NCI-H1930 (cell line): Measurements from ENCODE around the gene ATP6V1G2.
"Not testable (repeated sequence)": the region's sequence is repeated elsewhere in the genome, so short reads cannot be mapped to it uniquely, and the experiment has no call there.

Experiments
- DNase-seq, 2 experiments: peaks; one replicate each; lab custom pipeline; 2025; lab: John Stamatoyannopoulos, UW

Gene ATP6V1G2

DNA sequence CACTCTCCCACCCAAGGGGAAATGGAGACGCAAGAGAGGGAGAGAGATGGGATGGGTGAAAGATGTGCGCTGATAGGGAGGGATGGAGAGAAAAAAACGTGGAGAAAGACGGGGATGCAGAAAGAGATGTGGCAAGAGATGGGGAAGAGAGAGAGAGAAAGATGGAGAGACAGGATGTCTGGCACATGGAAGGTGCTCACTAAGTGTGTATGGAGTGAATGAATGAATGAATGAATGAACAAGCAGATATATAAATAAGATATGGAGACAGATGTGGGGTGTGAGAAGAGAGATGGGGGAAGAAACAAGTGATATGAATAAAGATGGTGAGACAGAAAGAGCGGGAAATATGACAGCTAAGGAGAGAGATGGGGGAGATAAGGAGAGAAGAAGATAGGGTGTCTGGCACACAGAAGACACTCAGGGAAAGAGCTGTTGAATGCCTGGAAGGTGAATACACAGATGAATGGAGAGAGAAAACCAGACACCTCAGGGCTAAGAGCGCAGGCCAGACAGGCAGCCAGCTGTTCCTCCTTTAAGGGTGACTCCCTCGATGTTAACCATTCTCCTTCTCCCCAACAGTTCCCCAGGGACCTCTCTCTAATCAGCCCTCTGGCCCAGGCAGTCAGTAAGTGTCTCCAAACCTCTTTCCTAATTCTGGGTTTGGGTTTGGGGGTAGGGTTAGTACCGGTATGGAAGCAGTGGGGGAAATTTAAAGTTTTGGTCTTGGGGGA, 29.7 kb upstream of the ATP6V1G2 start:
- DNase-seq: no peak

- no peak for DNase-seq
Observed at GRCh38 chr6:31575335-31575901, 29.0 kb upstream of the ATP6V1G2 start, which contains the start of gene TNF. TNF (plus strand) TSS chr6:31575565; CDS start chr6:31575742, 177 bp downstream.

DNA sequence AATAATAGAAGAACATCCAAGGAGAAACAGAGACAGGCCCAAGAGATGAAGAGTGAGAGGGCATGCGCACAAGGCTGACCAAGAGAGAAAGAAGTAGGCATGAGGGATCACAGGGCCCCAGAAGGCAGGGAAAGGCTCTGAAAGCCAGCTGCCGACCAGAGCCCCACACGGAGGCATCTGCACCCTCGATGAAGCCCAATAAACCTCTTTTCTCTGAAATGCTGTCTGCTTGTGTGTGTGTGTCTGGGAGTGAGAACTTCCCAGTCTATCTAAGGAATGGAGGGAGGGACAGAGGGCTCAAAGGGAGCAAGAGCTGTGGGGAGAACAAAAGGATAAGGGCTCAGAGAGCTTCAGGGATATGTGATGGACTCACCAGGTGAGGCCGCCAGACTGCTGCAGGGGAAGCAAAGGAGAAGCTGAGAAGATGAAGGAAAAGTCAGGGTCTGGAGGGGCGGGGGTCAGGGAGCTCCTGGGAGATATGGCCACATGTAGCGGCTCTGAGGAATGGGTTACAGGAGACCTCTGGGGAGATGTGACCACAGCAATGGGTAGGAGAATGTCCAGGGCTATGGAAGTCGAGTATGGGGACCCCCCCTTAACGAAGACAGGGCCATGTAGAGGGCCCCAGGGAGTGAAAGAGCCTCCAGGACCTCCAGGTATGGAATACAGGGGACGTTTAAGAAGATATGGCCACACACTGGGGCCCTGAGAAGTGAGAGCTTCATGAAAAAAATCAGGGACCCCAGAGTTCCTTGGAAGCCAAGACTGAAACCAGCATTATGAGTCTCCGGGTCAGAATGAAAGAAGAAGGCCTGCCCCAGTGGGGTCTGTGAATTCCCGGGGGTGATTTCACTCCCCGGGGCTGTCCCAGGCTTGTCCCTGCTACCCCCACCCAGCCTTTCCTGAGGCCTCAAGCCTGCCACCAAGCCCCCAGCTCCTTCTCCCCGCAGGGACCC, 28.0 kb upstream of the ATP6V1G2 start:
- no peak for DNase-seq

DNA sequence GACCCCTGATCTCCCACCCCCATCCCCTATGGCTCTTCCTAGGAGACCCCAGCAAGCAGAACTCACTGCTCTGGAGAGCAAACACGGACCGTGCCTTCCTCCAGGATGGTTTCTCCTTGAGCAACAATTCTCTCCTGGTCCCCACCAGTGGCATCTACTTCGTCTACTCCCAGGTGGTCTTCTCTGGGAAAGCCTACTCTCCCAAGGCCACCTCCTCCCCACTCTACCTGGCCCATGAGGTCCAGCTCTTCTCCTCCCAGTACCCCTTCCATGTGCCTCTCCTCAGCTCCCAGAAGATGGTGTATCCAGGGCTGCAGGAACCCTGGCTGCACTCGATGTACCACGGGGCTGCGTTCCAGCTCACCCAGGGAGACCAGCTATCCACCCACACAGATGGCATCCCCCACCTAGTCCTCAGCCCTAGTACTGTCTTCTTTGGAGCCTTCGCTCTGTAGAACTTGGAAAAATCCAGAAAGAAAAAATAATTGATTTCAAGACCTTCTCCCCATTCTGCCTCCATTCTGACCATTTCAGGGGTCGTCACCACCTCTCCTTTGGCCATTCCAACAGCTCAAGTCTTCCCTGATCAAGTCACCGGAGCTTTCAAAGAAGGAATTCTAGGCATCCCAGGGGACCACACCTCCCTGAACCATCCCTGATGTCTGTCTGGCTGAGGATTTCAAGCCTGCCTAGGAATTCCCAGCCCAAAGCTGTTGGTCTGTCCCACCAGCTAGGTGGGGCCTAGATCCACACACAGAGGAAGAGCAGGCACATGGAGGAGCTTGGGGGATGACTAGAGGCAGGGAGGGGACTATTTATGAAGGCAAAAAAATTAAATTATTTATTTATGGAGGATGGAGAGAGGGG, 27.1 kb upstream of the ATP6V1G2 start:
- no peak for DNase-seq

DNA sequence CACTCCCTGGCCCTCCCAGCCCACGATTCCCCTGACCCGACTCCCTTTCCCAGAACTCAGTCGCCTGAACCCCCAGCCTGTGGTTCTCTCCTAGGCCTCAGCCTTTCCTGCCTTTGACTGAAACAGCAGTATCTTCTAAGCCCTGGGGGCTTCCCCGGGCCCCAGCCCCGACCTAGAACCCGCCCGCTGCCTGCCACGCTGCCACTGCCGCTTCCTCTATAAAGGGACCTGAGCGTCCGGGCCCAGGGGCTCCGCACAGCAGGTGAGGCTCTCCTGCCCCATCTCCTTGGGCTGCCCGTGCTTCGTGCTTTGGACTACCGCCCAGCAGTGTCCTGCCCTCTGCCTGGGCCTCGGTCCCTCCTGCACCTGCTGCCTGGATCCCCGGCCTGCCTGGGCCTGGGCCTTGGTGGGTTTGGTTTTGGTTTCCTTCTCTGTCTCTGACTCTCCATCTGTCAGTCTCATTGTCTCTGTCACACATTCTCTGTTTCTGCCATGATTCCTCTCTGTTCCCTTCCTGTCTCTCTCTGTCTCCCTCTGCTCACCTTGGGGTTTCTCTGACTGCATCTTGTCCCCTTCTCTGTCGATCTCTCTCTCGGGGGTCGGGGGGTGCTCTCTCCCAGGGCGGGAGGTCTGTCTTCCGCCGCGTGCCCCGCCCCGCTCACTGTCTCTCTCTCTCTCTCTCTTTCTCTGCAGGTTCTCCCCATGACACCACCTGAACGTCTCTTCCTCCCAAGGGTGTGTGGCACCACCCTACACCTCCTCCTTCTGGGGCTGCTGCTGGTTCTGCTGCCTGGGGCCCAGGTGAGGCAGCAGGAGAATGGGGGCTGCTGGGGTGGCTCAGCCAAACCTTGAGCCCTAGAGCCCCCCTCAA, 25.9 kb upstream of the ATP6V1G2 start, which contains the start of gene LTA:
LTA (plus strand) TSS at position 249 of the 871 bp plus-strand sequence; CDS start at position 703, 454 bp downstream.
- no peak for DNase-seq

GRCh38 chr6:31569861-31570536, 23.6 kb upstream of the ATP6V1G2 start:
- DNase-seq: no peak

DNA sequence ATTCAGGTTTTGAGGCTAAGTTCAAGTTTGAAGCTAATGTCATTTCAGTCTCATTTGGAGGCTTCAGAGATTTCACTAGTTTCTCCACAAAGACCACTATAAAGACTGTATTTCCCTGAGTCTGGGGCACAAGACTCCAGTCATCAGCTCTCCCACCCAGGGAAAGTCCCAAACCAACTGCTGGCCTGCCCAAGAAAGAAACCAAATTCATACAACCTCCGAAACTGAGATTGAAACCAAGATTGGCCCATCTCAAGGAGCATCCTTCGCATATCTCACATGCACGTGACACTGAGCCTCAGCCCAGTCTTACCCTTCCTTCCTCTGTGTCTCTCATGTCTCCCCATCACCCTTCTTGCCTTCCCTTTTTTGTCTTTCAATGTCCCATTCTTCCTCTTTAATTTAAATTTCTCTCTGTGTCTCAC, 22.1 kb upstream of the ATP6V1G2 start:
- DNase-seq: no peak

DNA sequence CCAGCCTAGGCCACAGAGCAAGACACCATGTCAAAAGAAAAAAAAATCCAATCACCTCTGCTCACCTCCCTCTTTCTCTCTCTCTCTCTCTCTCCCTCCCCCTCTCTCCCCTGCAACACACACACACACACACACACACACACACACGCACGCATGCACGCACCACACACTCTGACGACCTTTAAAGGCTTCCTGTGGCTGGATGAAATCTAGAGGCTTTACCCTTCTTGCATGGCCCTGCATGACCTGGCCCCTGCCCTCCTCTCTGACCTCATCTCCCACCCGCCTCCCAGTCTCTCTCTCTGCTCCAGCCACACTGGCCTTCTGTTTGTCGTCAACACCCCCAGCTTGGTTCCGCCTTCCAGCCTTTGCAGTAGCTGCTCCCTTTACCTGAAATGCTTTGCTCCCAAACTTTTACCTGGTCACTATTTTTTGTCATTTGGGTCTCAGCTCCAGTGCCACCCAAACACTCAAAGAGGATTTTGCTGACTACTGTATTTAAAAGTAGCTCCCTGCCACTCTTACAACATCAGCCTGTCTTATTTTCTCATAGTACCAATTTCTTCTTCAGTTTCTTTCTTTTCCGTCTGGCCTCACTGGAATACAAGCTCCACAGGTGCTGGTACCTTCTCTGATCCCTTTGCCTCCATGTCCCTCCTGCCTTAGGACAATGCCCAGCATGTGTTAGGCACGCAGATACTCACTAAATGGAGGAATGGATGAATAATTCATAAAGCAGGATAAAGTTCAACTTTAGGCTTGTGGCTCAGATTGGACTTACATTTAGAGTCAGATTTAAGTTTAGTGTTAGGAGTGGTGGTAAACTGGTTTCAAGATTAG, 21.3 kb upstream of the ATP6V1G2 start:
- DNase-seq: no peak

DNA sequence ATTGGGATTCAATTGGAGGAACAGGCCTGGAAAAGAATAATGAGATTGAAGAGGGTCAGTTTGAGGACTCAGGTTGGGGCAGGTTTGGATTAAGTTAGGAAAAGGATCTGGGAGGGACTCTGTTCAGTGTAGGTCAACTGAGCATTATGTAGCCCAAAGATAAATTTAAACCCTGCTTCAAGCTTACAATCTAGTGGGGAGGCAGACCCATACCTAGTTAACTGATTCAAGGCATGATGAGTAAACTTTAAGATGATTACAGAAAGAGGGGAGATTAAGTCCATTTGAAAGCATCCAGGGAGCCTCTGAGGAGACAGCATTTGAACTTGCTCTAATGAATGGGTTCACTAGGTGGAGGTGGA, 14.3 kb upstream of the ATP6V1G2 start:
- no peak for DNase-seq

DNA sequence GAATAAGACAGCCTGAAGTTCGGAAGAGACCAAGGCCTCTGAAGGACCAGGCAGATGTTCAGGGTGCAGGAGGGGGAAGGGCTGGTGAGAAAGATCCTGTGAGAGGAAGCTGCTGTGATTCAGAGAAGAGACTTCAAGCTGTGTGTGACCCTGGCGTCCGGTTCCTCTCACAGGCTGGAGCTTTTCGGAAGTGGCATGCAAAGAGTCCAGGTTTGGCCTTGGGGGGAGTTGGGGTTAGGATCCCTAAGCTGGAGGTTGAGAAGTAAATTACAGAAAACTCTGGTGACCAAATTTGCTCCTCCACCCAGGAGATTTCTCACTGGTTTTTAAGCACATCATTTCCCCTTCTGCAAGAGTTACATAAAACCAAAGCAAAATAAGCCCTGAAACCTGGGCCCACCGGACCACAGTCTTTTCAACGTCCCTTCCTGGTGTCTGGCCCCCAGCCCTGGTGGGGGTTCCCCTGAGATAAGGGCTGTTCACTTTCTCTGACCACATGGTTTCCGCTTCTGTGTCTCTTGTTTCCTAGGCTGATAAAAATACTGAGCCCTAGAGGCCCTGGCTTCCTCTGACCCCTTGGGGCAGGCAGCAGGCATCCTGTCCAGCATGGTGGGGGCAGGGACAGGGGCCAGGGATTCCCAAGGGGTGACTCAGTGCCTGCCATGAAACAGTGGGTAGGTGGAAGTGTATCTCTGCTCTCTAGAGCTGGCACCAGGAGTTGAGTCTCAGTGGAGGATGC, 13.7 kb upstream of the ATP6V1G2 start:
- no peak for DNase-seq

DNA sequence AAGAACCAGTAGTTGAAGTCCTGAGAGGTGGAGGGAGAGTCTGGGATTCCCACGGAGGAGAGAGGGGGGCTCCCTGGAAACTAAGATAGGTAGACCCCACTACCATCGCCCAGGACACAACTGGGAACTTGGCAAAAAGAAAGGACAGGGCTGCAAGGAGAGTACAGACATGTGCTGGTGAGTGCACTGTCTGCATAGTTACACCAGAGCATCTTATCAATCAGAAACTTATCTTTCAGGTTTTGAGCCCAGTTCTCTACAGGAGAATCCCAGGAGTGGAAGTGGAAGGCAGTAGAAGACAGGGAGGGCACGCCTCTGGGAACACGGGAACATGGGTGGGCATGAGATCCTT, 13.2 kb upstream of the ATP6V1G2 start:
- no peak for DNase-seq

DNA sequence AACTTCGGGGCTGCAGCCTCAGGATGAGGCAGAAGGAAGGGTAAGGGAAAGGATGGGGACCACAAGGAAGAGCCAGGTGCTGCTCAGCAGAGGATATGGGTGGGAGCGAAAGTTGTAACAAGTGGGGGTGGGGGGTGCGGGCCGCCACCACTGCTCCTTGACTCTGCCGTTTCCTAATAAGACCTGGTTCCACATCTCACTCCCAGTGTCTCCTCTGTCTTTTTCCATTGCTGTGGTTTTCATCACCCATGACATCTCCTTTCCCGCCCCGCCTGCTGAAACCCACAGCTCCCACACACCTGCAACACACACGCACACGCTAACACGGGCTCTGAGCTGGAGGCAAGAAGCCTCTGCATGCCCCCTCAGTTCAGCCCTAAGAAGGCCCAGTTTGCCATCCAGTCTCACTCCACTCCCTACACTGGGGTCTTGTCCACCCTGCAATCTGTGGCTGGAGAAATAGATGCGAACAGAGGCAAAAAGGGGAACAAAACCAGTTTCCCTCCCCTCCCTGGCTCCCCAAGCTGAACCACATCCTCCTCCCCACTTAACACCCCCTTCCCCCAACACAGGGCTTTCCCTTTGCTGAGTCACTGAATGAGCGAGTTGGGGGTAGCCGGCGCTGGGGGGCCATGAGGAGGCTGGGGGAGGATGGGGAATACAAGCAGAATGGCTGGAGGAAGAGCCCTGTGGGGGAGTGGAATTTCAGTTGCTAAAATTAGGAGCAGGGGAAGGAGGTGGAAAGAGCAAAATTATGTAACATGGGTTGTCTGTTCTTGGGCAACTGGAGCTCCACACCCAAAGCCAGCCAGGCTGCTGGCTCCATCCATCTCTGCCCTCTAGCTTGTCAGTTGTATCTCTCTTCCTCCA, 12.5 kb upstream of the ATP6V1G2 start:
- DNase-seq: no peak

DNA sequence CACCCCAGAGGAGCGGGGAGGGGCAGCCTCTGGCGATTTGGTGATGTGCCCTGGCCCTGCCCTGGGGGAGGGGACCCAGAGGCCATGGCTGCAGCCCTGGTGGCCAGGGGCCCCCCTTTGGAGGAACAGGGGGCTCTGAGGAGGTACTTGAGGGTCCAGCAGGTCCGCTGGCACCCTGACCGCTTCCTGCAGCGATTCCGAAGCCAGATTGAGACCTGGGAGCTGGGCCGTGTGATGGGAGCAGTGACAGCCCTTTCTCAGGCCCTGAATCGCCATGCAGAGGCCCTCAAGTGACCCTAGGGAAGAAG, 11.9 kb upstream of the ATP6V1G2 start:
- DNase-seq: no peak

- DNase-seq: no peak
Observed at GRCh38 chr6:31557443-31558317, 11.3 kb upstream of the ATP6V1G2 start.

- no peak for DNase-seq
Observed at GRCh38 chr6:31556307-31556706, 9.9 kb upstream of the ATP6V1G2 start.

DNA sequence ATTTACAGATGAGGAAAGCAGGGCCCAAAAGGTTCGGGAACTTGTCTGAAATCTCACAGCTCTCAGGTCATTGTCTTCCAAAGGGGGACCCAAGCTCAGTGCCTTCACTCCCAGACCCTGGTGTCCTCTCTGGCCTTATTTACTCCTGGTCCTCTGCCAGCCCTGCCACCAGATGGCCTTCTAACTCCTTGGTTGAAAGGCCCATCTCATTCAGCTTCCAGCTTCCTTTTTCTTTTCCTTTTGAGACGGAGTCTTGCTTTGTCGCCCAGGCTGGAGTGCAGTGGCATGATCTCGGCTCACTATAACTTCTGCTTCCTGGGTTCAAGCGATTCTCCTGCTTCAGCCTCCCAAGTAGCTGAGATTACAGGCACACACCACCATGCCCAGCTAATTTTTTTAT, 5.0 kb upstream of the ATP6V1G2 start:
- not testable (repeated sequence) for DNase-seq

GRCh38 chr6:31548544-31548873, 2.1 kb upstream of the ATP6V1G2 start:
- no peak for DNase-seq
